GM23338 (cell line): ENCODE results near the gene AKAP13. TPM values are rescaled to one million over a fixed set of nuclear protein-coding genes. Genes with fewer than 3 reads are reported as not detected.

Source experiments
- ATAC-seq: fragments of 200-7000 bp; cut with Tn5 transposase; 3 replicates; pipeline ENCODE4 v1.9.1; 2020
- DNase-seq: peaks from one replicate; pipeline ENCODE4 v3.0.0-alpha.2; 2015; ENCODE audit warnings: low spot score
- H2AFZ ChIP-seq: fragments of 200-600 bp; sonication (generic); 2 replicates; pipeline ENCODE4 v1.8.0; 2016; ENCODE audit warnings: antibody characterized with exemption, mild to moderate bottlenecking, moderate library complexity
- H3F3A ChIP-seq: fragments of 200-600 bp; sonication (generic); replicated peaks from 2 replicates; pipeline ENCODE4 v1.8.0; 2017; ENCODE audit warnings: antibody characterized with exemption, mixed run types, low read depth
- H3K27ac ChIP-seq: fragments of 200-600 bp; sonication (generic); 2 replicates; pipeline ENCODE4 v1.6.1; 2016; ENCODE audit warnings: low read depth
- H3K27me3 ChIP-seq: fragments of 200-600 bp; sonication (generic); 2 replicates; pipeline ENCODE4 v1.8.0; 2016; ENCODE audit warnings: mild to moderate bottlenecking, mixed run types, moderate library complexity; ENCODE audit not compliant: insufficient read depth
- H3K36me3 ChIP-seq: fragments of 200-600 bp; sonication (generic); 2 replicates; pipeline ENCODE4 v1.8.0; 2016; ENCODE audit warnings: mild to moderate bottlenecking; ENCODE audit not compliant: insufficient read depth
- H3K4me1 ChIP-seq: fragments of 200-600 bp; sonication (generic); 2 replicates; pipeline ENCODE4 v1.8.0; 2016; ENCODE audit warnings: mild to moderate bottlenecking, moderate library complexity; ENCODE audit not compliant: insufficient read depth
- H3K4me2 ChIP-seq: fragments of 200-600 bp; sonication (generic); 2 replicates; pipeline ENCODE4 v1.7.1; 2017; ENCODE audit warnings: mixed run types
- H3K4me3 ChIP-seq: fragments of 200-600 bp; sonication (generic); 2 replicates; pipeline ENCODE4 v1.6.1; 2016; ENCODE audit warnings: mixed run types
- H3K79me2 ChIP-seq: fragments of 200-600 bp; sonication (generic); replicated peaks from 2 replicates; pipeline ENCODE4 v1.8.0; 2017; ENCODE audit warnings: mild to moderate bottlenecking; ENCODE audit not compliant: insufficient read depth
- H3K9me2 ChIP-seq: fragments of 200-600 bp; sonication (generic); 2 replicates; pipeline ENCODE4 v1.8.0; 2017; ENCODE audit not compliant: insufficient read depth
- H4K20me1 ChIP-seq: fragments of 200-600 bp; sonication (generic); replicated peaks from 2 replicates; pipeline ENCODE4 v1.8.0; 2017; ENCODE audit warnings: mild to moderate bottlenecking; ENCODE audit not compliant: insufficient read depth
- H3K27ac Mint-ChIP-seq: 2 replicates; pipeline ENCODE4 v1.8.0; 2020; ENCODE audit warnings: inconsistent platforms, mild to moderate bottlenecking, moderate library complexity, mixed read lengths
- H3K27me3 Mint-ChIP-seq: 3 replicates; pipeline ENCODE4 v1.8.0; 2022; ENCODE audit warnings: low read depth, mild to moderate bottlenecking, moderate library complexity, mixed read lengths, inconsistent platforms; ENCODE audit not compliant: insufficient read depth, poor library complexity
- H3K36me3 Mint-ChIP-seq: 3 replicates; pipeline ENCODE4 v1.8.0; 2021; ENCODE audit warnings: low read depth, mild to moderate bottlenecking, inconsistent platforms, moderate library complexity, mixed read lengths
- H3K4me1 Mint-ChIP-seq: 3 replicates; pipeline ENCODE4 v1.8.0; 2020; ENCODE audit warnings: mild to moderate bottlenecking, inconsistent platforms, mixed read lengths
- H3K4me3 Mint-ChIP-seq: 3 replicates; pipeline ENCODE4 v1.8.0; 2021; ENCODE audit warnings: moderate library complexity, mild to moderate bottlenecking, inconsistent platforms, mixed read lengths
- H3K9me3 Mint-ChIP-seq: 3 replicates; pipeline ENCODE4 v1.8.0; 2020; ENCODE audit warnings: moderate library complexity, mild to moderate bottlenecking, inconsistent platforms, mixed read lengths
- ETS1 ChIP-seq: IDR thresholded peaks from 2 replicates; pipeline ENCODE4 v1.6.1; 2016; ENCODE audit warnings: antibody characterized with exemption
- EZH2 ChIP-seq: fragments of 200-600 bp; sonication (generic); IDR thresholded peaks from one replicate; pipeline ENCODE4 v1.8.0; 2017; ENCODE audit warnings: antibody characterized with exemption, mild to moderate bottlenecking, low read depth; ENCODE audit not compliant: unreplicated experiment
- JUNB ChIP-seq: IDR thresholded peaks from one replicate; pipeline ENCODE4 v1.6.1; 2016; ENCODE audit warnings: antibody characterized with exemption; ENCODE audit not compliant: unreplicated experiment
- NANOG ChIP-seq: IDR thresholded peaks from 2 replicates; pipeline ENCODE4 v1.6.1; 2016; ENCODE audit warnings: antibody characterized with exemption, borderline replicate concordance
- POLR2AphosphoS5 ChIP-seq: IDR thresholded peaks from 2 replicates; pipeline ENCODE4 v1.6.1; 2016; ENCODE audit warnings: antibody characterized with exemption, low read depth
- polyA plus RNA-seq: library from polyadenylated mRNA; unstranded; fragments of >200 nt; fragmentation: Nextera tagmentation; extraction: Ambion mirVana; gene quantifications from 2 replicates; pipeline ENCODE4 v1.2.1, GENCODE V29; 2016
- total RNA-seq: library from RNA; depleted of rRNA; stranded (reverse); fragments of >200 nt; shearing (Covaris generic); gene quantifications from 2 replicates; pipeline ENCODE4 v1.2.3, GENCODE V29; 2014
- TF ChIP-seq, protein P1 (sequence below), 2 experiments: fragments of 200-600 bp in 1 of 2; sonication (generic) in 1 of 2; conservative IDR thresholded peaks; 2 replicates each; pipeline versions ENCODE4 v1.5.1 to v1.6.1; 2016 to 2017; ENCODE audit warnings: antibody characterized with exemption in 2 of 2, low read depth in 2 of 2, mild to moderate bottlenecking in 2 of 2, moderate library complexity in 1 of 2
- TF ChIP-seq, protein P2 (sequence below): IDR thresholded peaks from one replicate; pipeline ENCODE4 v1.6.1; 2018; ENCODE audit warnings: antibody characterized with exemption; ENCODE audit not compliant: unreplicated experiment

Gene AKAP13
- total and polyA plus RNA-seq, 2 experiments from 2014 or later = 46.2 to 60.7 TPM

- H3K27me3 Mint-ChIP-seq = peaks cover 3% of the 10 kb centered on the region
- DNase-seq (no peak), ATAC-seq (no peak)
- Histone ChIP-seq H3K4me2 (no peak overlapping the region), H2AFZ (no peak overlapping the region), H4K20me1 (peaks cover 50% of the 10 kb centered on the region), H3K4me3 (no peak overlapping the region), H3K79me2 (peaks cover 100% of the 10 kb centered on the region), H3K27me3 (no peaks in the 10 kb centered on the region), H3K9me2 (no peaks in the 10 kb centered on the region), H3K4me1 (peaks cover 27% of the 10 kb centered on the region), H3K27ac (no peak overlapping the region), H3F3A (no peaks in the 10 kb centered on the region), H3K36me3 (no peaks in the 10 kb centered on the region)
- no peak overlapping the region for H3K4me3 Mint-ChIP-seq
- H3K9me3 Mint-ChIP-seq = no peaks in the 10 kb centered on the region
- no peaks in the 10 kb centered on the region; the same call in 2 of the 3 replicates for H3K36me3 Mint-ChIP-seq
- TF ChIP-seq, protein P1, sequence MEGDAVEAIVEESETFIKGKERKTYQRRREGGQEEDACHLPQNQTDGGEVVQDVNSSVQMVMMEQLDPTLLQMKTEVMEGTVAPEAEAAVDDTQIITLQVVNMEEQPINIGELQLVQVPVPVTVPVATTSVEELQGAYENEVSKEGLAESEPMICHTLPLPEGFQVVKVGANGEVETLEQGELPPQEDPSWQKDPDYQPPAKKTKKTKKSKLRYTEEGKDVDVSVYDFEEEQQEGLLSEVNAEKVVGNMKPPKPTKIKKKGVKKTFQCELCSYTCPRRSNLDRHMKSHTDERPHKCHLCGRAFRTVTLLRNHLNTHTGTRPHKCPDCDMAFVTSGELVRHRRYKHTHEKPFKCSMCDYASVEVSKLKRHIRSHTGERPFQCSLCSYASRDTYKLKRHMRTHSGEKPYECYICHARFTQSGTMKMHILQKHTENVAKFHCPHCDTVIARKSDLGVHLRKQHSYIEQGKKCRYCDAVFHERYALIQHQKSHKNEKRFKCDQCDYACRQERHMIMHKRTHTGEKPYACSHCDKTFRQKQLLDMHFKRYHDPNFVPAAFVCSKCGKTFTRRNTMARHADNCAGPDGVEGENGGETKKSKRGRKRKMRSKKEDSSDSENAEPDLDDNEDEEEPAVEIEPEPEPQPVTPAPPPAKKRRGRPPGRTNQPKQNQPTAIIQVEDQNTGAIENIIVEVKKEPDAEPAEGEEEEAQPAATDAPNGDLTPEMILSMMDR (conservative IDR thresholded peaks at IDR 0.05; ENCODE audit: low read depth in 2 of 2) = no peak
- TF ChIP-seq ETS1 (no peak), JUNB (no peak), POLR2AphosphoS5 (no peak)
- TF ChIP-seq, protein P2, sequence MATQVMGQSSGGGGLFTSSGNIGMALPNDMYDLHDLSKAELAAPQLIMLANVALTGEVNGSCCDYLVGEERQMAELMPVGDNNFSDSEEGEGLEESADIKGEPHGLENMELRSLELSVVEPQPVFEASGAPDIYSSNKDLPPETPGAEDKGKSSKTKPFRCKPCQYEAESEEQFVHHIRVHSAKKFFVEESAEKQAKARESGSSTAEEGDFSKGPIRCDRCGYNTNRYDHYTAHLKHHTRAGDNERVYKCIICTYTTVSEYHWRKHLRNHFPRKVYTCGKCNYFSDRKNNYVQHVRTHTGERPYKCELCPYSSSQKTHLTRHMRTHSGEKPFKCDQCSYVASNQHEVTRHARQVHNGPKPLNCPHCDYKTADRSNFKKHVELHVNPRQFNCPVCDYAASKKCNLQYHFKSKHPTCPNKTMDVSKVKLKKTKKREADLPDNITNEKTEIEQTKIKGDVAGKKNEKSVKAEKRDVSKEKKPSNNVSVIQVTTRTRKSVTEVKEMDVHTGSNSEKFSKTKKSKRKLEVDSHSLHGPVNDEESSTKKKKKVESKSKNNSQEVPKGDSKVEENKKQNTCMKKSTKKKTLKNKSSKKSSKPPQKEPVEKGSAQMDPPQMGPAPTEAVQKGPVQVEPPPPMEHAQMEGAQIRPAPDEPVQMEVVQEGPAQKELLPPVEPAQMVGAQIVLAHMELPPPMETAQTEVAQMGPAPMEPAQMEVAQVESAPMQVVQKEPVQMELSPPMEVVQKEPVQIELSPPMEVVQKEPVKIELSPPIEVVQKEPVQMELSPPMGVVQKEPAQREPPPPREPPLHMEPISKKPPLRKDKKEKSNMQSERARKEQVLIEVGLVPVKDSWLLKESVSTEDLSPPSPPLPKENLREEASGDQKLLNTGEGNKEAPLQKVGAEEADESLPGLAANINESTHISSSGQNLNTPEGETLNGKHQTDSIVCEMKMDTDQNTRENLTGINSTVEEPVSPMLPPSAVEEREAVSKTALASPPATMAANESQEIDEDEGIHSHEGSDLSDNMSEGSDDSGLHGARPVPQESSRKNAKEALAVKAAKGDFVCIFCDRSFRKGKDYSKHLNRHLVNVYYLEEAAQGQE = no peak
- peaks cover 22% of the 10 kb centered on the region for H3K4me1 Mint-ChIP-seq
- H3K27ac Mint-ChIP-seq = no peak overlapping the region
Measured at GRCh38 chr15:85386261-85386660, 5.9 kb downstream of the AKAP13 start.

- H3K9me3 Mint-ChIP-seq = no peaks in the 10 kb centered on the region
- Histone ChIP-seq H3K36me3 (no peaks in the 10 kb centered on the region), H3K79me2 (peaks cover 100% of the 10 kb centered on the region), H3K4me2 (peak overlapping the region; percentile 12; the same call in 1 of the 2 replicates), H2AFZ (no peak overlapping the region), H3K27me3 (no peaks in the 10 kb centered on the region), H3F3A (no peaks in the 10 kb centered on the region), H3K4me3 (no peak overlapping the region), H3K9me2 (no peaks in the 10 kb centered on the region), H3K4me1 (peaks cover 29% of the 10 kb centered on the region), H3K27ac (no peak overlapping the region), H4K20me1 (peaks cover 38% of the 10 kb centered on the region)
- no peak overlapping the region for H3K4me3 Mint-ChIP-seq
- H3K27me3 Mint-ChIP-seq = no peaks in the 10 kb centered on the region
- H3K27ac Mint-ChIP-seq = no peak overlapping the region
- peaks cover 13% of the 10 kb centered on the region for H3K4me1 Mint-ChIP-seq
- DNase-seq (no peak), ATAC-seq (no peak)
- H3K36me3 Mint-ChIP-seq = no peaks in the 10 kb centered on the region; the same call in 2 of the 3 replicates
- TF ChIP-seq NANOG = no peak
- no peak for TF ChIP-seq ETS1
- TF ChIP-seq EZH2 = no peak
- TF ChIP-seq, protein P1 (conservative IDR thresholded peaks at IDR 0.05; ENCODE audit: low read depth in 2 of 2) = no peak
Measured at GRCh38 chr15:85388566-85389305, 8.3 kb downstream of the AKAP13 start.
